GM12864 (cell line): ENCODE measurements around the gene FMO2.

Experiments
- DNase-seq: peaks from one replicate; pipeline ENCODE4 v3.0.0-alpha.2; 2011; ENCODE audit warnings: low read depth
- H3K4me3 ChIP-seq: 2 replicates; pipeline ENCODE4 v1.5.1; 2011; ENCODE audit warnings: mild to moderate bottlenecking, low read depth, low read length, control low read depth
- TF ChIP-seq, protein P1 (sequence below): IDR thresholded peaks from 2 replicates; pipeline ENCODE4 v1.5.1; 2011; ENCODE audit warnings: low read depth, mild to moderate bottlenecking, moderate library complexity, low read length, control low read depth, inconsistent platforms; ENCODE audit errors: missing control alignments

FMO2 gene

DNA sequence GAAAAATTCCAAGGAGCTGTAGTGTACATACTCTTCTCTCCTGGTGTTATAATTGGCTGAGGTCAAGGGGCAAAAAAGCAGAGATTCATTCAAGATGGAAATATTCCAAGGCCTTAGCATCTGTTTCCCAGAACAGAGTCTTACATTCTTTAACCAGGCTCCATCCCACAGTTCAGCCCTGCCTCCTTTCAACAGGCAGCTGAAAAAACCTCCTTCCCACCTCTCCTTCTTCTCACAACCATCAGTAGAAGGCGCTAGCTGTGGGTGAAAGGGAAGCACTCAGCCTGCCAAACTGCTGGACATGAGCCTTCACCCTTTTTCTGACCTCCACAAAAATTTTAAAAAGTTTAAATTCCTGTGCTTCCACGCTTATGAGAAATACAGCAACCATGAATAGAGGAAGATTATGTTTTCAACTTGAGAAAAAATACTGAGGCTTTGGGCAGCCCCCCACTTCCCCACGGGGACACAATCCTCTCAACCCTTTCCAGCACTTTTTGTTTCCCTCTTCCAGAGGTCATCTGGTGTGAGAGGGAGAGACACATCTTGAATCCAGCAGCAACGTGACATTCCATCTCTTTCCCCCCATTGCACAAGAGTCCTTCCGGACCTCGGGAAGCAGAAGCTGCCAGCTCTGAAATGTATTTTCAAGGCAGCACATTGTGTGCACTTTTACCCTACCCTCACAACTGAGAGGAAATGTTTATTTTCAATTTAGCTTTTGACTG lies 43.2 kb upstream of the FMO2 start:
- TF ChIP-seq, protein P1, sequence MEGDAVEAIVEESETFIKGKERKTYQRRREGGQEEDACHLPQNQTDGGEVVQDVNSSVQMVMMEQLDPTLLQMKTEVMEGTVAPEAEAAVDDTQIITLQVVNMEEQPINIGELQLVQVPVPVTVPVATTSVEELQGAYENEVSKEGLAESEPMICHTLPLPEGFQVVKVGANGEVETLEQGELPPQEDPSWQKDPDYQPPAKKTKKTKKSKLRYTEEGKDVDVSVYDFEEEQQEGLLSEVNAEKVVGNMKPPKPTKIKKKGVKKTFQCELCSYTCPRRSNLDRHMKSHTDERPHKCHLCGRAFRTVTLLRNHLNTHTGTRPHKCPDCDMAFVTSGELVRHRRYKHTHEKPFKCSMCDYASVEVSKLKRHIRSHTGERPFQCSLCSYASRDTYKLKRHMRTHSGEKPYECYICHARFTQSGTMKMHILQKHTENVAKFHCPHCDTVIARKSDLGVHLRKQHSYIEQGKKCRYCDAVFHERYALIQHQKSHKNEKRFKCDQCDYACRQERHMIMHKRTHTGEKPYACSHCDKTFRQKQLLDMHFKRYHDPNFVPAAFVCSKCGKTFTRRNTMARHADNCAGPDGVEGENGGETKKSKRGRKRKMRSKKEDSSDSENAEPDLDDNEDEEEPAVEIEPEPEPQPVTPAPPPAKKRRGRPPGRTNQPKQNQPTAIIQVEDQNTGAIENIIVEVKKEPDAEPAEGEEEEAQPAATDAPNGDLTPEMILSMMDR, result no peak
- no peak for DNase-seq
- H3K4me3 ChIP-seq, result no peak overlapping the region

DNA sequence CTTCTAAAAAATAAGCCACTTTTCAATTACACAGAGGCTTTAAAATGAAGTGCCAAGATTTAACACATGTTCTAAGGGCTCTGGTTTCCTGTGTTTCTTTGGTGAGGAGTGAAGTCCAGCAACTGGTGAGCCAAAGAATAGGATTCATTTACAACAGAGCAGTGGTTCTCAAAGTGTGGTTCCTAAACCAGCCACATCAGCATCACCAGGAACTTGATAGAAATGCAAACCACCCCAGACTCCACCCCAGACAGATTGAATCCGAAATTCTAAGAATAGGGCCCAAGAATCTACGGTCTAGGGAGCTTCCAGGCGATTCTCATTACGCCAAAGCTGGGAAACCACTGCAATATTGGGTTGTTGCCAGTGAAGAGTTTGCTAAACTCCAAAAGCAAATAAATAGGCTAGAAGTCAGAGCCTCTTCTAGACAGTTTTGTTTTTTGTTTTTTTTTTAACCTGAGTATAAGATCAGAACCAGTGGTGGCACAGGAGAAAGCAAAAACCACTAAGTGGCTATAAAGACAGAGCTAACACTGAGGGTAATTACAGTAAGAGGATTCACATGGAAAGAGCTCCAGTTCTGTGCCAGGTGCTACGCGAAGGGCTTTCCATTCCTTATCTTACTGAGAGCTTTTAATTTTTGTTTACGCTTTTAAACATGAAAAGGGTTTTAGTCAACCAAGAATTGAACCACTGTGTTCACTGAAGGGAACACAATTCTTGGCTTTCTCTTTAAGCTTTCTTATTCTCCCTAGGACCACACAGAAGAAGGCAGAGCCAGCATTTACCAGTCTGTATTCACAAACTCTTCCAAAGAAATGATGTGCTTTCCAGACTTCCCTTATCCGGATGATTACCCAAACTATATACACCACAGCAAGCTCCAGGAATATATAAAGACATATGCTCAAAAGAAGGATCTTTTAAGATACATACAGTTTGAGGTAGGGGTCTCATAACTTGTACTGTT lies 42.4 kb upstream of the FMO2 start:
- TF ChIP-seq, protein P1, result no peak
- DNase-seq, result no peak
- H3K4me3 ChIP-seq, result no peak overlapping the region

DNA sequence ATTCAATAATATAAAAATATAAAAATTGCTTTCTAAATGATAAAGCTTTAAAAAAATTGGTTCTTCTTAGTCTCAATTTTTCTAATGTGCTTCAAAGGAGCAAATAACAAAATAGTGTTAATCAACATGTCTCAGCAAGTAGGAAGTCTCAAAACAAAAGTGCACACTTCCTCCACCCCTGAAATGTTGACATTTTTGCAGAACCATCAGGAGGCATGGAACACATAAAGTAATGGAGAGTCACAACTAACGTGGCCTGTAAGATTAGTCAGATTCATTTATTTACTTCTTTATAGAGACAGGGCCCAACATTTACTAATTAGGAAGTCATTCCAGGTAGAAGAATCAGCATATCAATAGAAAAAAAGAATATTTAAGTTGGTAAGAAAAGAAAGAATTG lies 34.9 kb upstream of the FMO2 start:
- TF ChIP-seq, protein P1, result no peak
- no peak overlapping the region for H3K4me3 ChIP-seq
- DNase-seq, result no peak

DNA sequence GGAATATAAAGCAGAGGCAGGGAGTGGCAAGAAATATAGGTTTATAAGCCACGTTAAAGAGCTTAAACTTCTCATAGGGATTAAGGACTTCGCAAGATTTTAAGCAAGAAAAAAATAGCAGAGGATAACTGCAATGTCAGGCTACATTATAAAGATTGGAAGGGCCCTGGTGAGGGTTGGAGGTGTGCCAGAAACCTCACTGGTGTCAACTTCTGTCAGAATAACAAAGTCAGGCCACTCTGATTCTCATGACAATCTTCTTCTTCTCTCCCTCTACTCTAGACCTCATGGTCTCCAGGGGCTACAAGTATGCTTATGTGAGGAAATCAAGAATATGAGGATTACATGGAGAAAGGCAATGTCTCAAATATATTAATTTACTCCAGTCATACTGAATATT lies 32.6 kb upstream of the FMO2 start:
- no peak overlapping the region for H3K4me3 ChIP-seq
- no peak for DNase-seq
- TF ChIP-seq, protein P1, result no peak

DNA sequence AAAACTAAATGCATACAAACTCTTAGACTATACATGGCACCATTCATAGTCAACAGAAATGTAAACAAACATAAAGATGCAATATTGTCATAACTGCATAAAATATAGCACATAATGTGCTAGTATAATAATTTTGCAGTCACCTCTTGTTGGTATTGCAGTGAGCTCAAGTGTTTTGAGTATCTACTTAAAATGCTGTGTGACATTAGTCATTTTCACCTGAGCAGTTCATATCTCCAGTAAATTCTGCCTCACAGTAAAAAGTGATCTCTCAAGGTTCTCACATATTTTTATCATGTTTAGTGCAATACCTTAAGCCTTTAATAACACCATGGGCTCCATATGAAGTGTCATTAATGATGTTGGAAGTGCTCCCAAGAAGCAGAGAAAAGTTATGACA lies 29.6 kb upstream of the FMO2 start:
- no peak overlapping the region for H3K4me3 ChIP-seq
- TF ChIP-seq, protein P1, result no peak
- DNase-seq, result no peak

DNA sequence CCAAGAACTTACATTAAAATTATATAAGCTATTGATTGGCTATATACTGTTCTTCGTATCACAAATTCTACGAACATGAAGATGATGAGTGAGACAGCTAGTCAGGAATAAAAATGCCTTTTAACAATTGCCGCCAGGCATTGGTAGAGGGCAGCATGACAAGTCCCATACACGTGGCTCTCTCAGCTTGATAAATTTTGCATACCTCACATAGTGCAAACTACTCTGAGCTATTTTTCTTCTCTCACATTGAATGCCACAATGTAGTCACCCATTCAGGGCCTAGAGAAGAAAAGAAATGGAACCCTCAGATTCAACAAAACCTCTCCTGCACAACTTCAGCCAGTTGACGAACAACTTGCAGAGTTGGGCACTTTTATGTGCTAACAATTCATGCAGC lies 27.0 kb upstream of the FMO2 start:
- H3K4me3 ChIP-seq, result no peak overlapping the region

More for the DNA sequence above, 27.0 kb upstream of the FMO2 start:
- TF ChIP-seq, protein P1, result no peak
- DNase-seq, result no peak
